ENCODE results near the gene CNOT8. TPM values are rescaled to one million over a fixed set of nuclear protein-coding genes. Genes with fewer than 3 reads are reported as not detected.

Gene CNOT8
- polyA plus RNA-seq, 2 of the 4 experiments (the other 2 are of a cell fraction), result 40.6 to 52.7 TPM

DNA sequence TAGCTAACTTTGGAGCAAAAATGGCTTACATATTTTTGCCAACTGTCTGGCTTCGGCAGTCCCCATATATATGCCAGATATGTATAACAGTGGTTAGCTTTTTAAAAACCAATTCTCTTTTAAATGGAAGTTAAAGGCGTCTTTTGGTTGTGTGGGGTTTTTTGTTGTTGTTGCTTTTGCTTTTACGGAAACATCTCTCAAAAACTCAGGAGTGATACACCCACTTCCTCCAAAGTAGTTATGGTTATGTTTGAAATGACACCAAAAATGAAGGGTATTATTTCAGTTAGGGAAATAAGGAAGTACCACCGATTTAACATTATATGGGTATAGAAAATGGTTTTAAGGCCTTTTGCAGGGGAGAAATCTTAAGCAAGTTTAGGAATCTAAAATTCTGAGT lies 2.3 kb downstream of the CNOT8 start:
- DNase-seq (ENCODE audit: low read depth in 1 of 2, low spot score in 1 of 2) (no peak), ATAC-seq (no peak)

DNA sequence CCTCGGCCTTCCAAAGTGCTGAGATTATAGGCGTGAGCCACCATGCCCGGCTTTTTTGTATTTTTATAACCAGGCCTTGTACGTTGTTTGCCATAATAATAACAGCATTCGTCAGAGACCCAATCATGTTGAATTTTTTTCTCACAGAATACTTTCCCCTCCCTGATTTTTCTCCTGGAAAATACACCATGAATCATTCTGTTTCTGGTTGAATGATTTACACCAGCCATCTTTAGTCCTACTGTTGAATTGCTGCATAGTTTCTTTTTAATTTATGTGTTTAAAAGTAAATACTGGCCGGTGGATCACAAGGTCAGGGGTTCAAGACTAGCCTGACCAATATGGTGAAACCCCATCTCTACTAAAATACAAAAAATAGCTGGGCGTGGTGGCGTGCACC lies 3.5 kb downstream of the CNOT8 start:
- Histone ChIP-seq H3K4me3 (no peak overlapping the region), H3K9me3 (no peaks in the 10 kb centered on the region), H3K27ac (no peak overlapping the region), H3K4me1 (peaks cover 37% of the 10 kb centered on the region), H3K4me2 (no peak overlapping the region)
- 86% methylated on average over 8 of the region's 8 CpGs for WGBS (ENCODE audit: missing lambda C conversion rate)
- no peak for TF ChIP-seq TFCP2L1 (CRISPR knock-in tag; IDR thresholded peaks at IDR 0.05)
- TF ChIP-seq, protein P1, sequence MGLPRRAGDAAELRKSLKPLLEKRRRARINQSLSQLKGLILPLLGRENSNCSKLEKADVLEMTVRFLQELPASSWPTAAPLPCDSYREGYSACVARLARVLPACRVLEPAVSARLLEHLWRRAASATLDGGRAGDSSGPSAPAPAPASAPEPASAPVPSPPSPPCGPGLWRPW (IDR thresholded peaks at IDR 0.05), result no peak
- no peak for TF ChIP-seq NR3C1 (IDR thresholded peaks at IDR 0.05)
- no peak for TF ChIP-seq CEBPB (IDR thresholded peaks at IDR 0.05)
- TF ChIP-seq JUN (IDR thresholded peaks at IDR 0.05), result no peak
- TF ChIP-seq HDAC2 (IDR thresholded peaks at IDR 0.05), result no peak
- no peak for TF ChIP-seq HEYL (CRISPR knock-in tag; IDR thresholded peaks at IDR 0.05)
- no peak for TF ChIP-seq HOXA7 (CRISPR knock-in tag; IDR thresholded peaks at IDR 0.05)
- no peak for TF ChIP-seq MYC (IDR thresholded peaks at IDR 0.05; ENCODE audit: borderline replicate concordance, low read length)
- TF ChIP-seq RARB (CRISPR knock-in tag; IDR thresholded peaks at IDR 0.05), result no peak
- no peak for TF ChIP-seq KDM5A (IDR thresholded peaks at IDR 0.05)
- TF ChIP-seq, protein P2, sequence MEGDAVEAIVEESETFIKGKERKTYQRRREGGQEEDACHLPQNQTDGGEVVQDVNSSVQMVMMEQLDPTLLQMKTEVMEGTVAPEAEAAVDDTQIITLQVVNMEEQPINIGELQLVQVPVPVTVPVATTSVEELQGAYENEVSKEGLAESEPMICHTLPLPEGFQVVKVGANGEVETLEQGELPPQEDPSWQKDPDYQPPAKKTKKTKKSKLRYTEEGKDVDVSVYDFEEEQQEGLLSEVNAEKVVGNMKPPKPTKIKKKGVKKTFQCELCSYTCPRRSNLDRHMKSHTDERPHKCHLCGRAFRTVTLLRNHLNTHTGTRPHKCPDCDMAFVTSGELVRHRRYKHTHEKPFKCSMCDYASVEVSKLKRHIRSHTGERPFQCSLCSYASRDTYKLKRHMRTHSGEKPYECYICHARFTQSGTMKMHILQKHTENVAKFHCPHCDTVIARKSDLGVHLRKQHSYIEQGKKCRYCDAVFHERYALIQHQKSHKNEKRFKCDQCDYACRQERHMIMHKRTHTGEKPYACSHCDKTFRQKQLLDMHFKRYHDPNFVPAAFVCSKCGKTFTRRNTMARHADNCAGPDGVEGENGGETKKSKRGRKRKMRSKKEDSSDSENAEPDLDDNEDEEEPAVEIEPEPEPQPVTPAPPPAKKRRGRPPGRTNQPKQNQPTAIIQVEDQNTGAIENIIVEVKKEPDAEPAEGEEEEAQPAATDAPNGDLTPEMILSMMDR (IDR thresholded peaks at IDR 0.05), result no peak
- POLR2A ChIA-PET, result no interaction called here
- ATAC-seq (no peak), DNase-seq (ENCODE audit: low read depth in 1 of 2, low spot score in 1 of 2) (no peak), FAIRE-seq (no peak)
- CTCF ChIA-PET, result no interaction called here

More for the DNA sequence above, 2.3 kb downstream of the CNOT8 start:
- ChIA-PET CTCF (interaction anchor here (1.4 to 1.6 kb wide), 2 partner anchors 8 to 211 kb away, joined by 4 to 8 read pairs; no protein-coding TSS in a partner anchor), POLR2A (interaction anchor here (0.7 kb wide), 1 partner anchor 11 kb away, joined by 5 read pairs; no protein-coding TSS in a partner anchor)
- Histone ChIP-seq H3K27ac (no peak overlapping the region), H3K4me2 (peak overlapping the region; percentile 79), H3K4me3 (no peak overlapping the region), H3K4me1 (peaks cover 36% of the 10 kb centered on the region), H3K9me3 (no peaks in the 10 kb centered on the region)
- TF ChIP-seq GATA3 (IDR thresholded peaks at IDR 0.05; ENCODE audit: borderline replicate concordance) (no peak), EP300 (IDR thresholded peaks at IDR 0.05) (no peak), RARB (CRISPR knock-in tag; IDR thresholded peaks at IDR 0.05) (no peak)
- FAIRE-seq, result no peak
- 76% methylated on average over 4 of the region's 4 CpGs for WGBS (ENCODE audit: missing lambda C conversion rate)

DNA sequence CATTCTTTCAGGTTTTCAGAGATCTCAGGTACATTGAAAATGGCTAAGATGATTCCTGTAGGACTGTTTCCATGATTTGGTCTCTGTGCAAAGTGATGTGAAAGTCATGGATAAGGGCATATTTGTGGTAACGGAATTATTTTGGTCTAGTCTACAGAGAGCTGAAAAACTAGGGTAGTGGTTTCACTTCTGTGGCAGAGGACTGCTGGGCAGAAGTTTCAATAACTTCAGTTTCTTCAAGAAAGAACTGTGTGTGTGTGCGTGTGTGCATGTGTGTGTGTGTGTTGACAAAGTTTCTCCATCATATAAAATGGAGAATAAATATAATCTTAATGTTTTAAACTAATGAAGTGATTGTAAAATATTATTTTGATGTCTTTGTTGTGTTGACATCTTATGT lies 4.3 kb downstream of the CNOT8 start:
- ChIA-PET CTCF (interaction anchor here (0.6 kb wide), 1 partner anchor 19 kb away, joined by 3 read pairs; no protein-coding TSS in a partner anchor), POLR2A (no interaction called here)
- H3K4me2 ChIP-seq, result no peak overlapping the region
- DNase-seq (ENCODE audit: low read depth in 1 of 2, low spot score in 1 of 2), result no peak
- 93% methylated on average over 2 of the region's 2 CpGs for WGBS (ENCODE audit: missing lambda C conversion rate)
- peaks cover 37% of the 10 kb centered on the region for H3K4me1 ChIP-seq
- FAIRE-seq, result no peak
- no peaks in the 10 kb centered on the region for H3K9me3 ChIP-seq
- no peak for ATAC-seq
- no peak overlapping the region for H3K27ac ChIP-seq
- TF ChIP-seq, protein P3, sequence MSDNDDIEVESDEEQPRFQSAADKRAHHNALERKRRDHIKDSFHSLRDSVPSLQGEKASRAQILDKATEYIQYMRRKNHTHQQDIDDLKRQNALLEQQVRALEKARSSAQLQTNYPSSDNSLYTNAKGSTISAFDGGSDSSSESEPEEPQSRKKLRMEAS (IDR thresholded peaks at IDR 0.05), result no peak
- no peak for TF ChIP-seq ESRRA (IDR thresholded peaks at IDR 0.05; ENCODE audit: borderline replicate concordance, low read length)
- no peak for TF ChIP-seq HOXB5 (CRISPR knock-in tag; IDR thresholded peaks at IDR 0.05)
- TF ChIP-seq SMC3 (IDR thresholded peaks at IDR 0.05), result no peak
- TF ChIP-seq SREBF2 (IDR thresholded peaks at IDR 0.05), result no peak
- TF ChIP-seq RFX5 (IDR thresholded peaks at IDR 0.05), result no peak
- TF ChIP-seq FOSB (CRISPR knock-in tag; IDR thresholded peaks at IDR 0.05), result no peak
- no peak for TF ChIP-seq ZFP36 (IDR thresholded peaks at IDR 0.05; ENCODE audit: borderline replicate concordance, partially characterized antibody)
- TF ChIP-seq, protein P4, sequence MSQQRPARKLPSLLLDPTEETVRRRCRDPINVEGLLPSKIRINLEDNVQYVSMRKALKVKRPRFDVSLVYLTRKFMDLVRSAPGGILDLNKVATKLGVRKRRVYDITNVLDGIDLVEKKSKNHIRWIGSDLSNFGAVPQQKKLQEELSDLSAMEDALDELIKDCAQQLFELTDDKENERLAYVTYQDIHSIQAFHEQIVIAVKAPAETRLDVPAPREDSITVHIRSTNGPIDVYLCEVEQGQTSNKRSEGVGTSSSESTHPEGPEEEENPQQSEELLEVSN (IDR thresholded peaks at IDR 0.05; ENCODE audit: borderline replicate concordance, low read depth), result no peak
- TF ChIP-seq POLR2A (IDR thresholded peaks at IDR 0.05; ENCODE audit: low read length), result no peak
- TF ChIP-seq FOSL2 (IDR thresholded peaks at IDR 0.05), result no peak
- no peak for TF ChIP-seq FOSL2 (CRISPR knock-in tag; IDR thresholded peaks at IDR 0.05)
- TF ChIP-seq HOXA7 (CRISPR knock-in tag; IDR thresholded peaks at IDR 0.05), result no peak
- TF ChIP-seq HEYL (CRISPR knock-in tag; IDR thresholded peaks at IDR 0.05), result no peak
- no peak for TF ChIP-seq RCOR1 (IDR thresholded peaks at IDR 0.05; ENCODE audit: low read depth, low read length)
- no peak overlapping the region for H3K4me3 ChIP-seq

All from A549 (cell line).